OCI-LY7 (cell line): ENCODE results near the gene HOXC4. TPM values are rescaled to one million over a fixed set of nuclear protein-coding genes. Genes with fewer than 3 reads are reported as not detected.

Experiments
- BruUV-seq: library from RNA; stranded (reverse); fragments of 400-500 nt; replicated peaks from 2 replicates; lab custom pipeline; 2021; lab: Mats Ljungman, UMichigan
- CTCF ChIA-PET: fragments of 300-600 bp; sonication (Branson Sonifier 250); formaldehyde crosslinking; loops from one replicate; lab custom pipeline; 2022; ENCODE audit warnings: antibody characterized with exemption; ENCODE audit not compliant: unreplicated experiment; lab: Charles Lee
- POLR2A ChIA-PET: fragments of 300-600 bp; sonication (Branson Sonifier 250); formaldehyde crosslinking; loops from one replicate; lab custom pipeline; 2022; ENCODE audit warnings: antibody characterized with exemption; lab: Charles Lee
- DNase-seq: peaks from one replicate; pipeline ENCODE4 v3.0.0-alpha.2; 2015; ENCODE audit warnings: low spot score
- H2AFZ ChIP-seq: fragments of 200-600 bp; sonication (generic), shearing (Covaris generic); 2 replicates; pipeline ENCODE4 v1.6.1; 2014; ENCODE audit warnings: mild to moderate bottlenecking, antibody characterized with exemption, low read length, moderate library complexity
- H3K27ac ChIP-seq: fragments of 200-600 bp; sonication (generic); 2 replicates; pipeline ENCODE4 v1.5.1; 2014; ENCODE audit warnings: mixed run types, low read depth, mild to moderate bottlenecking, moderate library complexity, low read length, inconsistent platforms; ENCODE audit not compliant: poor library complexity, severe bottlenecking
- H3K36me3 ChIP-seq: fragments of 200-600 bp; sonication (generic); 2 replicates; pipeline ENCODE4 v1.6.1; 2014; ENCODE audit warnings: mild to moderate bottlenecking, antibody characterized with exemption, low read length, moderate library complexity, mixed read lengths; ENCODE audit not compliant: insufficient read depth
- H3K4me1 ChIP-seq: fragments of 200-600 bp; sonication (generic); 2 replicates; pipeline ENCODE4 v1.5.1; 2014; ENCODE audit warnings: mild to moderate bottlenecking, low read length; ENCODE audit not compliant: insufficient read depth, poor library complexity, severe bottlenecking
- H3K4me2 ChIP-seq: fragments of 200-600 bp; sonication (generic); 2 replicates; pipeline ENCODE4 v1.6.1; 2014; ENCODE audit warnings: mild to moderate bottlenecking, low read length
- H3K4me3 ChIP-seq: fragments of 200-600 bp; sonication (generic); 2 replicates; pipeline ENCODE4 v1.5.1; 2014; ENCODE audit warnings: mild to moderate bottlenecking, low read depth, low read length; ENCODE audit not compliant: poor library complexity, severe bottlenecking
- H3K79me2 ChIP-seq: fragments of 200-600 bp; sonication (generic); 2 replicates; pipeline ENCODE4 v1.6.1; 2016; ENCODE audit warnings: low read depth, mild to moderate bottlenecking, low read length, moderate library complexity, mixed read lengths; ENCODE audit not compliant: insufficient read depth
- H3K9me2 ChIP-seq: fragments of 200-600 bp; sonication (generic); 2 replicates; pipeline ENCODE4 v1.6.1; 2016; ENCODE audit warnings: mild to moderate bottlenecking, low read length, mixed read lengths; ENCODE audit not compliant: insufficient read depth
- H3K9me3 ChIP-seq: fragments of 200-600 bp; sonication (generic); 2 replicates; pipeline ENCODE4 v1.6.1; 2014; ENCODE audit warnings: mild to moderate bottlenecking, mixed run types, low read length, mixed read lengths
- H4K20me1 ChIP-seq: fragments of 200-600 bp; sonication (generic); 2 replicates; pipeline ENCODE4 v1.6.1; 2014; ENCODE audit warnings: mild to moderate bottlenecking, antibody characterized with exemption, low read length, moderate library complexity, mixed read lengths; ENCODE audit not compliant: insufficient read depth
- CTCF ChIP-seq: fragments of 200-600 bp; sonication (generic); conservative IDR thresholded peaks from 2 replicates; pipeline ENCODE4 v1.5.1; 2014; ENCODE audit warnings: mild to moderate bottlenecking, antibody characterized with exemption, low read length, moderate library complexity, mixed read lengths
- EZH2phosphoT487 ChIP-seq: fragments of 200-600 bp; sonication (generic); IDR thresholded peaks from 2 replicates; pipeline ENCODE4 v1.6.1; 2018; ENCODE audit warnings: low read depth, borderline replicate concordance, mild to moderate bottlenecking, mixed run types, antibody characterized with exemption, low read length, moderate library complexity, mixed read lengths
- intact Hi-C: fragments of 100-400 bp; cut with micrococcal nuclease; formaldehyde crosslinking; loops from one replicate; pipeline ENCODE4 v1.10.0; 2022; ENCODE audit not compliant: unreplicated experiment
- total RNA-seq, 2 experiments: library from RNA; depleted of rRNA in 1 of 2; stranded (reverse); fragments of >200 nt in 1 of 2; shearing (Covaris generic) in 1 of 2; gene quantifications; 2 replicates each; pipeline ENCODE4 v1.2.3, GENCODE V29; 2014 to 2022

Gene HOXC4
- total RNA-seq, 2 experiments from 2014 or later: 7.1 to 20.0 TPM

DNA sequence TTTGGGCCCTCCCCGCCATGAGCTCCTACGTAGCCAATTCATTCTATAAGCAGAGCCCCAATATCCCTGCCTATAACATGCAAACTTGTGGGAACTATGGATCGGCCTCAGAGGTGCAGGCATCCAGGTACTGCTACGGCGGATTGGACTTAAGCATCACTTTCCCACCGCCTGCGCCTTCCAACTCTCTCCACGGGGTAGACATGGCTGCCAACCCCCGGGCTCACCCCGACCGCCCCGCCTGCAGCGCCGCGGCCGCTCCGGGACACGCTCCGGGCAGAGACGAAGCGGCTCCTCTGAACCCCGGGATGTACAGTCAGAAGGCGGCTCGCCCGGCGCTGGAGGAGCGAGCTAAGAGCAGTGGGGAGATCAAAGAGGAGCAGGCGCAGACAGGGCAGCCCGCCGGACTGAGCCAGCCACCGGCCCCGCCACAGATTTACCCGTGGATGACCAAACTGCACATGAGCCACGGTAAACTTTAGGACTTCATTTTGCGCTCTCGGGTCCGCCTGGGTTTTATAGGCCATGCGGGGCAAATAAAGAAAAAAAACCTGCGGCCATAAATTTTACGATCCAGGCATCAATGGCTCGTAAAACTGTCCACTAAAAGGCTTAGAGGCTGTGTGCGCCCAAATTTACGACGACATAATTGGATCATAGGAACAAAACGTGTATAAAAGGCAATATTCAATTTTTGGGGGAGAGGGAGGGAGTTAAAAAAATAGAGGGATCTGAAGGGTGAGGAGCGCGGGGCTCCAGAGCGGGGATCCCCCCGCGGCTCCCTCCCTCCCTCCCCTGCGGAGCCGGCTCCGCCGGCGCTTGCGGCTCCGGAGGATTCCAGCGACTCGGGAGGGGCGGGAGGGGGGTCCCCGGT lies 20.3 kb upstream of the HOXC4 start:
- H3K9me3 ChIP-seq: no peaks in the 10 kb centered on the region
- H3K27ac ChIP-seq: no peak overlapping the region
- TF ChIP-seq CTCF (no peak), EZH2phosphoT487 (no peak)
- H3K36me3 ChIP-seq: no peaks in the 10 kb centered on the region
- no peaks in the 10 kb centered on the region for H4K20me1 ChIP-seq
- peak overlapping the region; percentile 47 for H3K4me3 ChIP-seq
- POLR2A ChIA-PET: interaction anchor here (1.0 to 1.8 kb wide), 5 partner anchors 8 to 168 kb away, joined by 3 to 10 read pairs (median 4); partner anchors contain the start of gene HOXC4
- H3K9me2 ChIP-seq: no peaks in the 10 kb centered on the region
- peak overlapping the region; percentile 52 for H3K4me2 ChIP-seq
- no peaks in the 10 kb centered on the region for H3K79me2 ChIP-seq
- CTCF ChIA-PET: interaction anchor here (1.3 to 1.4 kb wide), 2 partner anchors 159 to 168 kb away, joined by 9 to 10 read pairs; no protein-coding TSS in a partner anchor
- DNase-seq: no peak
- intact Hi-C loops: loop anchor here (2.0 kb wide), 1 partner anchor 101 kb away; no protein-coding TSS in a partner anchor
- no TSS peak for BruUV-seq
- peak overlapping the region; percentile 33; the same call in 1 of the 2 replicates for H2AFZ ChIP-seq
- H3K4me1 ChIP-seq: peaks cover 42% of the 10 kb centered on the region

- TF ChIP-seq EZH2phosphoT487 (no peak), CTCF (no peak)
- H3K36me3 ChIP-seq: no peaks in the 10 kb centered on the region
- H4K20me1 ChIP-seq: no peaks in the 10 kb centered on the region
- no peak overlapping the region for H3K27ac ChIP-seq
- BruUV-seq: no TSS peak
- POLR2A ChIA-PET: no interaction called here
- intact Hi-C loops: loop anchor here (2.0 kb wide), 1 partner anchor 101 kb away; no protein-coding TSS in a partner anchor
- no peak overlapping the region for H3K4me3 ChIP-seq
- H2AFZ ChIP-seq: no peak overlapping the region
- no peaks in the 10 kb centered on the region for H3K79me2 ChIP-seq
- CTCF ChIA-PET: no interaction called here
- H3K4me1 ChIP-seq: peaks cover 35% of the 10 kb centered on the region
- no peak for DNase-seq
- H3K9me2 ChIP-seq: no peaks in the 10 kb centered on the region
- no peaks in the 10 kb centered on the region for H3K9me3 ChIP-seq
- H3K4me2 ChIP-seq: no peak overlapping the region
These were observed 19.5 kb upstream of the HOXC4 start for GRCh38 chr12:54033980-54034784.
